ENCODE data around the gene BBIP1.

DNA sequence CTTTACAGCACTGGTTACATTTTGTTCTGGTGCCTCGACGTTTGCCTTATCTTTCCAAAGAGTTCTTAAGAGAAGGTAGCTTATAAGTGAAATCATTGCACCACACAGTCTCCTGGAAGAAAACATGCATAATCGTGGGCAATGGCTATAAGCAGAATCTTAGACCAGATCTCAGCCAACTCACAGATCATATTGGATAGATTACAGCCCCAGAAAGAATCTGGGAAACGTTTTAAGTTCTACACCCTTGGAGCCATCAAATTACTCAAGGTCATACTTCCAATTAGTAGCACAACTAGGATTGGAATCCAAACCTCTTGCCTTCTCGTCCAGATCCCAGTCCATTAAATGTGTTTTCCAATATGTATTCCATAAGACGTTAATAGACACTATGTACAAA lies 56.0 kb downstream of the BBIP1 start:
- TF ChIP-seq TOX (CRISPR knock-in tag; IDR thresholded peaks at IDR 0.05; ENCODE audit: borderline replicate concordance) (no peak), ARNTL (CRISPR knock-in tag; IDR thresholded peaks at IDR 0.05; ENCODE audit: borderline replicate concordance, low read depth) (no peak), RARB (CRISPR knock-in tag; IDR thresholded peaks at IDR 0.05) (no peak), ZNF70 (CRISPR knock-in tag; IDR thresholded peaks at IDR 0.05) (no peak)
- TF ChIP-seq, protein P1, sequence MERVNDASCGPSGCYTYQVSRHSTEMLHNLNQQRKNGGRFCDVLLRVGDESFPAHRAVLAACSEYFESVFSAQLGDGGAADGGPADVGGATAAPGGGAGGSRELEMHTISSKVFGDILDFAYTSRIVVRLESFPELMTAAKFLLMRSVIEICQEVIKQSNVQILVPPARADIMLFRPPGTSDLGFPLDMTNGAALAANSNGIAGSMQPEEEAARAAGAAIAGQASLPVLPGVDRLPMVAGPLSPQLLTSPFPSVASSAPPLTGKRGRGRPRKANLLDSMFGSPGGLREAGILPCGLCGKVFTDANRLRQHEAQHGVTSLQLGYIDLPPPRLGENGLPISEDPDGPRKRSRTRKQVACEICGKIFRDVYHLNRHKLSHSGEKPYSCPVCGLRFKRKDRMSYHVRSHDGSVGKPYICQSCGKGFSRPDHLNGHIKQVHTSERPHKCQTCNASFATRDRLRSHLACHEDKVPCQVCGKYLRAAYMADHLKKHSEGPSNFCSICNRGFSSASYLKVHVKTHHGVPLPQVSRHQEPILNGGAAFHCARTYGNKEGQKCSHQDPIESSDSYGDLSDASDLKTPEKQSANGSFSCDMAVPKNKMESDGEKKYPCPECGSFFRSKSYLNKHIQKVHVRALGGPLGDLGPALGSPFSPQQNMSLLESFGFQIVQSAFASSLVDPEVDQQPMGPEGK (CRISPR knock-in tag; IDR thresholded peaks at IDR 0.05; ENCODE audit: borderline replicate concordance), result no peak

Measured in SK-N-SH treated with all-trans-retinoic acid at 6 μM for 48 hours (cell line).